ENCODE results near the gene JAKMIP2. TPM values are rescaled to one million over a fixed set of nuclear protein-coding genes. Genes with fewer than 3 reads are reported as not detected.

JAKMIP2 gene
- polyA plus RNA-seq, 1 donor, result 1.3 TPM

DNA sequence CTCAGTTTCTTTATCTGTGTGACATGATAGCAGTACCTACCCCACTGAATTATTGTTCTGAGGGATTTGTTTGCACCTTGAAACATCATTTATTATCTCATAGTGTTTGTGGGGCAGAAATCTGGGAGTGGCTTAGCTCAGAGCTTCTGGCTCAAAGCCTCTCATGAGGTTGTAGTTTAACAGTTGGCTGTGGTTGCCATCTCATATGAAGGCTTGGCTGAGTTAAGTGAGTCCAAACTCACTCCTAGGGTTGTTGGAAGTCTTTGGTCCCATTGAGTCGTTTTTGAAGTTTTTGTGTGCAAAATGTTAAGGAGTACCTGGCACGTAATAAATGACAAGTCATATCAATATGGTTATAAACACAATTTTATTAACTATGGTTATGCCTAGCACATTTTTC is 3.6 kb upstream of the JAKMIP2 start:
- no peak for DNase-seq

DNA sequence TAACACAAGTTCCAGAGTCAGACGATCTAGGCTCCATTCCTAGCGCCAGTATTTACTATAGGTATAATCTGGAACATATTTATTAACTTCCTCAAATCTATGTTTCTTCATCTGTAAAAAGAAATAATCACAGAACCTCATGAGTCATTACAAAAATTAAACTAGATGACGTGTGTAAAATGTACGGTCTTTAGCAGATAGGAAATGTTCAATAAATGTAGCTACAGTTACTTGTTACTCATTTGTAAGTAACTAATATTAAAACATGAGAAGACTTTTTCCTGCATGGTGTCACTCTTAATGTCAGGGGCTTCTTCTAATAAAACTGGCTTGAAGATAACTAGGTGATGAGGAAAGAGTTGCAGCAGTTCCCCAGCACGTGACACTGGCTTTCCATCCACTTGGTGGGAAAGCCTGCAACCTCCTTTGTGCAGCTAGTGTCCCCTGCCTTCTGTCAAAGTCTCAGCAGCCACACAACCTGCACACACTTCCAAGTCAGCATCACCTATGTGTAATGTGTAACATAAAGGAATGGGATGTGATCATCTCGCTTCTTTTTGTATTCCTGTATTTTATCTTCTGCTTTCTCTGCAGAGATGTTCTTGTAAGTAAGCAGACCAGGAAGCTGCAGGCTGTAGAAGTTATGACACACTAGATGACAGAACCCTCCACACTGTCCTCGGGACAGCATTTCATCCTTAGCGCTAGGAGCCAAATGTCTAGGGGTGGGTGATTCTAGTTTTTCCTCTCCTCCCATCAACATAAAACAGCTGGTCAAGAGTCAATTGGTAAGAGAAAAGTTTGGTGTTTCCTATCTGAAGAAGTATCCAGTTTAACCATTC is 1.8 kb upstream of the JAKMIP2 start:
- DNase-seq, result no peak

DNA sequence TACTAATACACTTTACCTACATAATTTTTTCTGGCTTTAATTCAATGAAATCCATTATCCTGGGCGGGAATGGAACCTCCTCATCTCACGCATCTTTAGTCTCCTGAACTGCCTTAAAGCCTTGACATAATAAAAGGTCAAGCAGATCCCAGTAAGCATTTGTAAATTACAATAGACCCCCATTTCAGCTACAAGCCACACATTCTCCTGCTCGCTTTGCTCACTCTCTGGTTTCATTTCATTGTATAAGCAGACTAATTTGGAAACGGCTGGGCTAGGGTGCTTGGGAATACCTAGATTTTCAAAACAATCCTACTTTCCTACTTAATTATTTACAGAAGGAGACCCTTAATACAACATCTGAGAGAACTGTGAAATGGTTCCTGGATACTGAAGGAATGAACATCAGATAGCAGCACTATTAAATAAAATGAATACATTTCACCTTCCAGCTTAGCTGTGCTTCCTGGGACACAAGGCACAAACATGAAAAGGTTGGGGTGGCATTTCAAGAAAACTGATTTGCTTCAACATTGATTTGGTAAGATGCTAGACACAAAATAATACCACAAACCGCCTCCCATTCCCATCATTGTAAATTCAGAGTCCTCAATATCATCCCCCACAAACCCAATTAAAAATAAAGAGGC is 1.5 kb downstream of the JAKMIP2 start:
- DNase-seq, result no peak

DNA sequence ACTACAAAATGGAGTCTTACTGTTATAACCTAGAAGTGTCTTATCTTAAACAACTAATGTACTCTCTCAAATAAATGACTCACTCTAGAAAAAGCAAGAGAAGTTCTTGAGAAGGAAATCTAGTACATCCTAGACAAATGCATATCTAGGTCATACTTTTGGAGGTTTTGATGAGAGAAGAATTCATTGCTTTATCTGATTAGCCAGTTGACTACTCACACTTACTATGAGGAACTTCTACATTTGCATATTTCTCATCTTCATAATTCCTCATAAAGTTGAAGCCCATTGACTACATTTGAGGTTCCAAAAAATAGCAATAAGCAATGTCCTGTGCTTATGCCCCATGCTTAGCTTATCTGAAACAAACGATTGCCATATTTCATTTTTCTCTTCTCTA is 2.8 kb downstream of the JAKMIP2 start:
- DNase-seq, result no peak

DNA sequence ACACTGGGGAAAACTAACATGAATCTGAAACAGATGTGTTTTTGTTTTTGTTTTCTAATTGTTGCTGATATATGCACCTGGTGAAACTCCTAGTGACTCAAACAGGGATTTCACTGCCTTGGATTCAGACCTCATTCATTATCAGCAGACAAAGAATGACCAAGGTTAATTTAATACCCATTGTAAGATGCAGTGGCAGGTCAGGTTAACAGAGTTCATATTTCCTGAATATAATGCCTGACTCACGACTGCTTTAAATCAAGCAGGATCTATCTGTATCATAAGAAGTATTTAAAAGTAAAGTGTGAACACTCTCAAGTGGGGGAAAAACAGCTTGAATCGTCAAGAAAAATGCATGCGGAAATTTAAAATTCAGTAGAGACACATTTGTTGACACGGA is 5.5 kb downstream of the JAKMIP2 start:
- DNase-seq, result no peak

DNA sequence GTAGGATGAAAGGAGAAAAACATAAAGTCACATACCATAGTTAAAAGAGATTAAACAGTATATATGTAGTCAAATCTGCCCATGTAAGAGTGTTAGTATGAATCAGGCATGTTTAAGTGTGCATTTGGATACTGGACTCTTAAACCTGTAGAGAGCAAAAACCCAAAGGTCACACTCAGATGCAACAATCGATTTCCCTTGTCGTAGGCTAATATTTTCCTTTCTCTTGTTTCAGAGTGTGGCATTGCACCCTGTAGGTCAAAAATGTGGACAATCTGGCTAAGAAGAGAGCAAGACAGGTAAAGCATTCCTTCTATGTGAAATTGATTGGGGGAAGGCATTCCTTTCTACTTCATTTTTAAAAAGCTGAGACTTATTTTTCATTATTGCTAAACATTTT is 8.9 kb downstream of the JAKMIP2 start:
- no peak for DNase-seq

DNA sequence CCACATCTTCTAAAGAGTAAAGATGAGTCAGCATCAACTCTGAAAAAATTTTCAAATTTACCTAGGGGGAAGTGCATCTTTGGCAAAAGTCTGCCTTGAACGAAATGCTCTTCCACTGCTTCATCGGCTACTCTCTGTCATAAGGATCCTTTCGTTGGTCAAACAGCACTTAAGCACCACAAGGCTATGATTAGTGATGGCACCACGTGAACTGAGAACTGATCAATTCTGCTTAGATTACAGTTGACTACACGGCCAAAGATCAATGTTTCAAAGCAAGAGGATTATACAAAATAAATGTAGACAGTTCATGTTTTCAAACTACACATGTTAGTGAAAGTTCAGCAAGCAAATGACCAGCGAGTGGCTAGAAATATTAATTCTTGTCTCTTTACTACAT is 9.4 kb downstream of the JAKMIP2 start:
- no peak for DNase-seq

DNA sequence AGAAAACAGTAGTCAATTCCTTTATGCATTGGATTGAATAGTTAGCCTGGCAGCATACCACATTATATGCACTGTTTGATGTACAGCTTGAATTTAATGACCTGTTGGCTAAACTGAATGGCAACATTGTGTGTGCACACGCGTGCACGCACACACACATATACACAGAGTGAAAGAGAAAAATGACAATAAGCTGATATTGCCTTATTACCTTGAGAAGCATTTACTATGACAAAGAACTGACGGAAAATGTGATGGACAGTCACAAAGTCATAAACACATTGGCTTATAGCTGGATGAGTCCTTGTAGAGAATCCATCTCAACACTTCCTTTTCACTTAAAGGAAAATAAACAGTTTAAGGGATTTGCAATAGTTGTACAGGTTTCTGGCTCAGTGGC is 15.5 kb downstream of the JAKMIP2 start:
- DNase-seq, result no peak

DNA sequence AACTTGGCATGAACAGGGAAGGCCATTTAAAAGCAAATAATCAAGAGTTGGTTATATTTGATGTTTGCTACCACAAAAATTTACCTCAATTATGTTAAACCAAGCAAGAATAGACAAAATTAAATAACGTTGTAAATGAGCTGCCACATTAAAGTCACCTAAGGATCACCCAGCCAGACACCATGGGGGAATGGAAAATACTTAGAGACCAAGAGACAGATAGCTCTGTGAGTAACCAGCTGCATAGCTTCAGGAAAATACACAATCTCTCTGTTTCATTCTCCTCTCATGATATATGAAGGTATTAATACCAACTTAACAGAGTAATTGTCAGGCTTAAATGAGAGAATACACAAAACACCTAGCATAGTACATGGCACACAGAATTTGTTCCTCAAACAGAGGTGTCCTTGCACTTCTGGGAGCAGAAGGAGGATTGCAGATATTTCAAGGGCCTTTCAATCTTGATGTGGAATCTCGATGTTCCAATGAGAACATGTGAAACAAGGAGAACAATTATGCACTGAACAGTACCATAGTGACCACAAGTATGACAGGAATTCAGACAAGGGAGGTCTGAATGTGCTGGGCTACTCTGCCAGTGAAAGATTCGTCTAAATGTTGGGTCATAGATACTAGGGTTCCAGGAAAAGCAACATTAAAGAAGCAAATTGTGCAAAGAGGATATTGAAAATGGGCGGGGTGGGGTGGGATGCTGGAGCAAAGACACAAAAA is 18.6 kb downstream of the JAKMIP2 start:
- DNase-seq, result no peak

DNA sequence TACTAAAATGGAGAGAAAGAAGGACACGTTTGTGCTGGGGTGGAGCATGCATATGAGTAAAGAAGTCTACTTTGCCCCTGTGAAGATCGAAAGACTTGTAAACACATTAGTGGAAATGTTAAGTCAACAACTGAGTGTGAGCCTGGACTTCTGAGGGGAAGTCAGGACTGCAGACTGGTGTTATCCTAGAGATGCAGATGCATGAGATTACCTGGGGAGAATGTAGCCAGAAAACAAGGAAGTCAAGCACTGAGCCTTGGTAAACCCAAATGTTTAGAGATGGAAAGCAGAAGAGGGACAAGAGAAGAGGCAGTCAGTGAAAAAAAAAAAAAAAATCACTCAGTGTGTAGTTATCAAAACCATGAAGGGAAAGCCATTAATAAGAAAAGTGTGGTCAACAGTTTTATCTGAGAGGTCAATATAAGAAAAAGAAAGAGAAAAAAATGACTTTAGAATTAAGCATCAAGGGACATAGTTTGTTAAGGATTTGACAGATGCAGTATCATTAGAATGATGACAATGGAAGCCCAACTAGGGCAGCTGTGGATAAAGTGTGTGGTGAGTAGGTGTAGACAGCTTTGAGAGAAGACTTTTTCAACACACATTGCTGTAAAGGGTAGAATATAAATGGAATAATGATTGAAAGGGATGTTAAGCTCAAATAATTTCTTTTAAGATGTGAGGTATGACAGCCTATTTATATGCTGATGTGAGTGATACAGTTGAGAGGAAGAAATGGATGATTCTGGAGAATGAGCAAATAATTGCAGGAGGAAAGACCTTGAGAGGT is 22.2 kb downstream of the JAKMIP2 start:
- no peak for DNase-seq

DNA sequence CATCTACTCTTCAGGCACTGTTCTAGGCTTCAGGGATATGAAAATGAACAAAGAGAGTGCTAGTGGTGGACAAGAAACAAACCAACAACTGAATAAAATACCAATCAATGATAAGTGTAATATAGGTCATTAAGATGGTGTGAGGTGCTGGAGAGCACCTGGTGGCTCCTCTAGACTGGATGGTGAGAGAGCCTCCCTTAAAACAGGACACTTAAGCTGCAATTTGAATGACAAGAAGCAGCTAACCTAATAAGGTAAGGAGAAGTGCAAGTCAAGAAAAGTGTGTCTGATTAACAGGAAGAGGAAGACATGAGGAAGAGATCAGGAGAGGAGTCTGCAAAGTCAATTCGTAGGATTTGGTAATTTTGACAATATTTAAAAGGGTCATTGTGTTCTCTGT is 23.1 kb downstream of the JAKMIP2 start:
- DNase-seq, result no peak

DNA sequence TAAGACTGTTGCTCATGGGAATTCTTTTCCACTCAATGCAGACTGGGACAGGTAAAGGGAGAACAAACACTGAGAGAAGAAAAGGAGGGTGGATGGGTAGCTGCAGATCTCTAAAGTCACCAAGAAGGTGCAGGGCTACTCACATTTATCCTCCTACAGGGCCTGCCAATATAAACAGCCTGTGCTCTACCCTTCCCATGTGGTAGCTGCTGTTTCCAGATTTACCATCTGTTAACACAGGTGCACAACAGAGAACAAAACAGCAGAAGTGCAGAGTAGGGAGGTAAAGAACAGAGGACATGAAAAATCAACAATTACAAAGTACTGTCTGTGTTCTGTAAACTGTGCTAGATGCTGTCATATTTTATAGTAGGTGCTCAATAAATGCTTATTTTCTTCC is 26.0 kb downstream of the JAKMIP2 start:
- no peak for DNase-seq

DNA sequence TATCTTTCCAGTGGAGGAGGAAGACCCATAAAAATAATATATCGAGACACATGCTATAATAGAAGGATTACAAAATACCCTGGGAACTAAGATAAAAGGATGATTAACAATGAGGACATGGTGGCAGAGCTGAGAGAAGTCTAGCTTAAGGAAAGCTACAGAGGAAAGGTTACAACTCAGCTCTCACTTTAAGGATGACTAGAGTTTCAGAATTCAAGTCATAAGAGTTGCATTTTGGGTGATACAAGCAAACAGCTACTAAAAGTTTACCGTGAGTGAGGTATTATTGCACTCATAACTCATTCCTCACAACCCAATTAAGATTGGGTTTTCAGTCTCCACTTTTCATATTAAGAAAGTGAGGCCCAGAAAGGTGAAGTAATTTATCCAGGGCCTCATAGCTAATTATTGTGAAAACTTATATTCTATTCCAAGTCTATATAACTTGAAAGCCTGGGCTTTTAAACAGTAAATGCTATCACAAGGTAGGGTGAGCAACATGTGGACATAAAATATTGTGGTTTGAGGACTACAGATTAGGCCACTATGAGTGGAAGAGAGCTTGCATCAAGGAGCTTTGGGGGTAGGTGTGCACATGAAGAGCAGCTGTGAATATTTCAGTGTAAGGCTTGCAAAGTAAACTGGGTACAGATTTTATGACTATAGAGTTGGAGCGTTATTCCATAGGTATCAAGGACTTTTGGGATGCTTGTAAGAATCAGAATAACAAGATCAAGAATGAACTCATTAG is 28.0 kb downstream of the JAKMIP2 start:
- DNase-seq, result no peak

DNA sequence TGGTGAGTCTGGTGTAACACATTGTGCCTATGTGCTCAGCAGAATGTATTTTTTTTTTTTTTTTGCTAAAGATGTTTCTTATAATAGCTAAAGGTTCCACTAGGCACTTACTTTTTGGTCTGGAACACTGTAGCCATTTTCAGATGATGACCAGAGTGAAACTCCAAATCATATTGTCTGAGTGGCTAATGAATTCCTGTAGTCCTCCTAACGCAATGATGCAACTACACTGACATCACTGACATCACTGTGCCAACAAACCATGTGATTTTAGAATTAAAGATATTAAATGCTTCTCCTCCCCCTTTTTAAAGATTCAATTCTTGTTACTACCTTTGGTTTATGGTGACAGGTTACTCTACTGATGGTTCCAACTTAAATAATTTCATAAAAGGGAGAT is 28.8 kb downstream of the JAKMIP2 start:
- DNase-seq, result no peak

DNA sequence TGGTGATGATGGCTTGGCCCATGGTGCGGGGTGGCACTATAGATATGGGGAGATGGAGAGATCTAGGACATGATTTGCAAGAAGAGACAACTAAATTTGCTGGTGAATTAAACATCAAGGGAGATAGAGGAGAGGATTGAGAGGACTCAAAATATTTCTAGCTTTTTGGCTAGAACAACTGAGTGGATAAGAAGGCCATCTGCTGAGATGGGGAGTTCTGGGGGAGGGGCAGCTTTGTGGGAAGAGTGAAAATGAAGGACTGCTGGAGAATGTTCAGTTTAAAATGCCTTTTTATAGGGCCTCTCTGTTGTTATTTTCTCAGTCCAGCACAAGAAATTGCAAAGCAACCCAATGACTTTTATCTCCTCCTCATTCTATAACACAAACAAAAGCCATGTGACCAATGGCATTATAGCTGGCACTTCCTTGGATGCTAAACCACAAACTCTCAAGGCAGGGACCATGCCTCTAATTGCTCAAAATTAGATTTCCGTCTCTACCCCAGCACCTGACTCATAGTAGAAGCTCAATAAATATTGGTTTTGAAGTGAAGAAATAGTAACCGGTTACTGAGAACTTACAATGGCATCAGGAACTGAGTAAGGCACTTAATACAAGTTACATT is 29.8 kb downstream of the JAKMIP2 start:
- DNase-seq, result no peak

DNA sequence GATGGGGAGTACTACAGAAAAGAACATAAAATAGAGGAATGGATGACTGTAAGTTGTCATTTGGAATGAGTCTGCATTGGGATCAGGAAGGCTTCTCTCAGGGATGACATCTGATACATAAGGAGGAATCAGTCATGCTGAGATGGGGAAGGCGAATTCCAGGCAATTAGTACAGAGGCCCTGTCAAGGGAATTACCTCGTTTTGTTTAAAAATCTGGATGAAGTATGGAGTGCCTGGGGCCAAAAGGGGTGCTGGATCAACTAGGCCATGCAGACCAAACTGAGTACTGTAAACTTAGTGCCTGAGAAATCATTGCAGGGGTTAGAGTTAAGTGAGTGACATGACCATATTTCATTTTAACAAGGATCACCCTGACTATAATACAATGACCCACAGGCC is 30.5 kb downstream of the JAKMIP2 start:
- no peak for DNase-seq

DNA sequence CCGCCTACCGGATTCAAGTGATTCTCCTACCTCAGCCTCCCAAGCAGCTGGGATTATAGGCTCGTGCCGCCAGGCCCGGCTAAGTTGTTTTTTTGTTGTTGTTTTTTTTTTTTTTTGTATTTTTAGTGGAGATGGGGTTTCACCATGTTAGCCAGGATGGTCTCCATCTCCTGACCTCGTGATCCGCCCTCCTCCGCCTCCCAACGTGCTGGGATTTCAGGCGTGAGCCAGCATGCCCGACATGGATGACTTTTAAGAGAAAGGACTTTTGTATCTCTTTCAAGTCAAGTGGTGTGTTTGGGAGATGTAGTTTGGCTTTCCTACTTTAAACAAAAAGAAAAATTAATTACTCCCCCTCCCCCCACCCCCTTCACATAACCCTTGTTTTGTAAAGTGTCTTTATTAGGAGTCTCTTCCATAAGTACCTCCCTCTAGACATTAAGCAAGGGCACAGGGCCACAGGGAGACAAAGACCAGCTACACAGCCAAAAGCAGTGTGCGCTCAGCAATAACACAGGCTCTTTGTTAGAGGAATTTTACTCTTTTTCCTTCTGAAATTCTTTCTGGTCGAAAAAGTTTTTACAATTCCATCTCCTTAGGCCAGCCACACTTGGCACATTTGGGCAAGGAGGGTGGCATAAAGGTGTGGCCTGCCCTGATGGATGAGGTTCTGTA is 31.2 kb downstream of the JAKMIP2 start:
- no peak for DNase-seq

DNA sequence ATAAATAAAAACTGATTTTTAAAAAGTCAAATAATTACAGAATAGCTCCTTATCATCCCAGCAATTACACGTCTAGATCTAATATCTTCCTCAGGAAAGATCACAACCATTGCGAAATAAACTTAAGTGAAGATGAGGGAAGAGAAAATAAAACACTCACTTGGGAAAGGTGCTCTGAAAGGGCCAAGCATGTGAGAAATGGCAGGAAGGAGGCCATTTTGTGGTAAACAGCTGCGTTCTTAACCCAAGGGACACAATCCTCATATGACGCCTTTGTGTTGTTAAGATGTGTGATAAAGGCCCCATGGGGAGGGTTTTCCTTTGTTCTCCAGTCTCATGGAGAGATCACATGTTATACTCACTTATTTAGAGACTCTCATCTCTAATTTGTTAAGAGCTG is 32.5 kb downstream of the JAKMIP2 start:
- no peak for DNase-seq

DNA sequence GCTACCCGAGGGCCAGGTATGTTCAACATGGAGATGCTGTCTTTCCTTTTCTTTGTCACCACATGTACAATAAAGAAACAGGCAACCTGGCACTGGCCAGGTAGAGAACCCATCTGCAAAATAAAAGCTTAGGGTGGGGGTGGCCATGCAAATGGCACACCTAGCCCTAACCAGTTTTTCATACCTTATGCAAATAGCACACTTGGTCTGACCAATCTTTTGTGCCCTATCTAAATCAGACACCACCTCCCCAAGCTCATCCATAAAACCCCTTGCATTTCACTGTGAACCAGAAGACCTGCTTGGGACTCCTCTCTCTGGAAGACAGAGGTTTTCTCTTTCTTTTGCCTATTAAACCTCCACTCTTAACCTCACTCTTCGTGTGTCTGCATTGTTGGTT is 33.9 kb downstream of the JAKMIP2 start:
- DNase-seq, result no peak

DNA sequence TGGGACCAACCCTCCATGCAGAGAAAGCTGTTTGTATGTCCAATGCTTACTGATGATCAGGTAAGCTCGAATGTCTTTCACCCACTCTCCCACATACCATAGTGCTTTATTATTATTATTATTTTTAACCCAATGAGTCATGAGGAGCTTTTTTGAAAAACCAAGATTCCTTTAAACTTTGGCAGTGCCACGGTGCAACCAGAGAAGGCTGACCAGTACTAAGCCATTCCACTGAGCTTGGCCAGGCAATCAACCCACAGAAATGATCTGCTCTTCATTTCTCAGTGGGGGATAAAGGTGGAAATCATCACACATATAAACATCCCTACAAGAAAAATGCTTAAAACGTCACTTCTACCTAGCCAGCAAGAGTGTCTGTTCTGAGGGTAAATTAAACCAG is 35.5 kb downstream of the JAKMIP2 start:
- no peak for DNase-seq
